Activated naive CD8-positive, alpha-beta T cell (primary cell): ENCODE measurements around the gene ZDHHC8.

Experiments
- H3K27ac Mint-ChIP-seq: one replicate; pipeline ENCODE4 v1.8.0; 2021; ENCODE audit warnings: mixed read lengths
- H3K27me3 Mint-ChIP-seq: one replicate; pipeline ENCODE4 v1.8.0; 2021; ENCODE audit warnings: mixed read lengths
- H3K36me3 Mint-ChIP-seq: one replicate; pipeline ENCODE4 v1.8.0; 2021; ENCODE audit warnings: mixed read lengths
- H3K4me1 Mint-ChIP-seq: one replicate; pipeline ENCODE4 v1.8.0; 2021; ENCODE audit warnings: low read depth, mixed read lengths
- H3K4me3 Mint-ChIP-seq: one replicate; pipeline ENCODE4 v1.8.0; 2021; ENCODE audit warnings: mild to moderate bottlenecking, mixed read lengths
- H3K9me3 Mint-ChIP-seq: one replicate; pipeline ENCODE4 v1.8.0; 2021; ENCODE audit warnings: low read depth, mixed read lengths

The ZDHHC8 gene

DNA sequence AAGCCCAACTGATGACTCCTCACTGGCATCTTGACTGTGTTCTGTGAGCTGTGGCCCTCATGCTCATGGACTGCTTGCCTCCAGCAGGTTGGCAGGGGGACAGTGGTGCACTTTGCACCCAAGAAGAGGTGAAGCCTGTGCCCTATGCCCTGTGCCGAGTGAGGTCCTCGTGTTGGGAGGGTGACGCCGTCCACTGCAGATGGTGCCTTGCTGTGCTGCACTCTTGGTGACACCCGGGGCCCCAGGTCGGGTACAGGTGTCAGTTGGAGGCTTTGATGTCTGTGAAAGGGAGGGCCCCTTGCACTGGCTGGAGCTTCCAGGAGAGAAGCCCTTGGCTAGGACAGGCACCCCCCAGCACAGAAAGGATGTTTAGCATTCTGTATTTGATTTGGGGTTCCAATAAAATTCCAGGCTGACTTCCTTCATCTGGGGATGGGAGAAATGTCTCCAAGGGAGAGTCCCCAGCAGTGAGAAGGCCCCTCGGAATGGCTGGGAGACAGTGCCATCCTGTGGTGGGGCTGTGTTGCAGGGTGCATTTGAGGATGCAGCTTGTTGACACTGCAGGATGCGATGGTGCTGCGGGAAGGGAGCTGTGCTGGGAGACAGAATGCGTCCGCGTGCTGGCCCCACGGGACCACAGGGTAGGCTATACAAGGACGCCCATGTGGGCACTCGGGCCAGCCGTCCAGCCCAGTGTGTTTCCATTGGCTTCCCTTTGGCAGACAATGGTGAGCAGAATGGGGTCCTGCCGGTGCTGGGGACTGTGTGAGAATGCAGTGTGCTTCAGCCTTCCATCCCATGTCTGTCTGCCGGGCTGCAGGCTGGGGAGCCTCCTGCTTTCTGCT is 2.5 kb upstream of the ZDHHC8 start:
- no peaks in the 10 kb centered on the region for H3K27me3 Mint-ChIP-seq
- H3K9me3 Mint-ChIP-seq: no peaks in the 10 kb centered on the region
- no peaks in the 10 kb centered on the region for H3K36me3 Mint-ChIP-seq
- peak overlapping the region; percentile 64 for H3K27ac Mint-ChIP-seq
- peak overlapping the region; percentile 59 for H3K4me3 Mint-ChIP-seq
- H3K4me1 Mint-ChIP-seq: peaks cover 17% of the 10 kb centered on the region

DNA sequence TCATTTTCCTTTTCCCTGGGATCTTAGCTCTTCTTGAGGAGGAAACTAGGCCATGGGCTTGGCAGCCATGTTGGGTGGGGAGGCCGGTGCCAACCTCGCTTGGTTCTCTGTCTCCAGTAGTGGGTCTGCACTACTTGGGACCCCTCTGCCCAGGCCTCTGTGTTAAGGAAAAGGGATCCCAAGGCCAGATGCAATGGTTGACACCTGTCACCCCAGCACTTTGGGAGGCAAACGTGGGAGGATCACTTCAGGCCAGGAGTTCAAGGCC is 1.9 kb upstream of the ZDHHC8 start:
- Mint-ChIP-seq H3K36me3 (no peaks in the 10 kb centered on the region), H3K9me3 (no peaks in the 10 kb centered on the region), H3K4me3 (no peak overlapping the region), H3K27ac (no peak overlapping the region), H3K27me3 (no peaks in the 10 kb centered on the region), H3K4me1 (peaks cover 17% of the 10 kb centered on the region)

DNA sequence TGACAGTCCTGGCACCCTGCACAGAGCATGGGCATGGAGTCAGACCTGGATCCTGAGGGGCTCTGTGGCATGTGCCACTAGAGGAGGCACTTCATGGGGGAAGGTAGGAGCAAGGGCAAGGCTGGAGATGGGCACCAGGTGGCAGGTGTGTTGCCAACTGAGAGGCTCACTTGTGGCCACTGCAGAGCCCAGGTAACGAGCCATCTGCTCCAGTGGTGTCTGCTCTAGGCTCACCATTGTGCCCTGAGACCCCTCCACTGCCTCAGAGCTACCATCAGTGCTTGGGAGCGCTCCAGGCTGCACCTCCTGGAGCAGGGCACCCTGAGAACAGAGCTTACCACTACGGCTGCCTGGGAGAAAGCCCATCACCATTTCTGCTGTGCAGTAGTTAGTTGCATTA is 1.3 kb upstream of the ZDHHC8 start:
- peak overlapping the region; percentile 51 for H3K4me3 Mint-ChIP-seq
- no peak overlapping the region for H3K27ac Mint-ChIP-seq
- no peaks in the 10 kb centered on the region for H3K27me3 Mint-ChIP-seq
- H3K36me3 Mint-ChIP-seq: no peaks in the 10 kb centered on the region
- no peaks in the 10 kb centered on the region for H3K9me3 Mint-ChIP-seq
- peaks cover 17% of the 10 kb centered on the region for H3K4me1 Mint-ChIP-seq

DNA sequence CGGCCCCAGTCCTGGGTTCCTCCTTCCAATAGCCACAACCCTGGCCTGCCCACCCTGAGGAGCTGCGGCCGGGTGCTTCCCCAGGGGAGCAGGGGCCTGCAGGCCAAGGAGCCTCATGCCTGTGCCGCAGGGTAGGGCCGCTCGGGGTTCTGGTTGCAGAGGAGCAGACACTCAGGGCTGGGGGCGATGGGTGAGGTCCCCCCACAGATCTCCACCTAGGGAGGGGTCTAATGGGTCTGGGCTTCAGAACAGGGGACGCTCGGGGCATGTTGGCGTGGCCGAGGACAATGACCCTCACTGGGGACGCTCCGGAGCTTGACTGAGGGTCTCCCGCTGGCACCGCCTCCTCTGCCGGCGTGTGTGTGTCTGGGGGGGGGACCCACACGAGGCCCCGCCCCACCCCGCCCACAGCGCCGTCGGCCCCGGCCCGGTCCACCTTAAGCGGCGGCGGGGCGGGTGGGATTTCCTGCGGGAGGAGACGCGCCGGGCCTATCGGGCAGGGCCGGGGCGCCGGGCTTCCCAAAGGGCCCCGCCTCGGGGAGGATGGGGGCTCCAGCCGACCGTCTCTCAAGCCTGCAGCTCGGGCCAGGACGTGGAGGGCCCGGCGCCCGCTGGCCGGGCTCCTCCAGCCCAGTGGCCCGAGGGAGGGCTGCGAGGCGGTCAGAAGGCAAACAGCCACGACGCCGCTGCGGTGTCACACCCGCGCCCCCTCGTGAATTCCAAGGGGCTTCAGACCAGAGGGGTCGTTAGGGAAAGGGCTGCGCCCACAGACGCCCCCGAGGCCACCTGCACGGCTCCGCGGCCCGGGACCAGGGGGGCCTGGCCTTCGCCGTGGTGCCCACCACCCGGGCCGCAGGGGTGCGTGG is 640 bp upstream of the ZDHHC8 start:
- Mint-ChIP-seq H3K27me3 (no peaks in the 10 kb centered on the region), H3K4me3 (peak overlapping the region; percentile 51), H3K27ac (no peak overlapping the region), H3K9me3 (no peaks in the 10 kb centered on the region), H3K4me1 (peaks cover 17% of the 10 kb centered on the region), H3K36me3 (no peaks in the 10 kb centered on the region)

DNA sequence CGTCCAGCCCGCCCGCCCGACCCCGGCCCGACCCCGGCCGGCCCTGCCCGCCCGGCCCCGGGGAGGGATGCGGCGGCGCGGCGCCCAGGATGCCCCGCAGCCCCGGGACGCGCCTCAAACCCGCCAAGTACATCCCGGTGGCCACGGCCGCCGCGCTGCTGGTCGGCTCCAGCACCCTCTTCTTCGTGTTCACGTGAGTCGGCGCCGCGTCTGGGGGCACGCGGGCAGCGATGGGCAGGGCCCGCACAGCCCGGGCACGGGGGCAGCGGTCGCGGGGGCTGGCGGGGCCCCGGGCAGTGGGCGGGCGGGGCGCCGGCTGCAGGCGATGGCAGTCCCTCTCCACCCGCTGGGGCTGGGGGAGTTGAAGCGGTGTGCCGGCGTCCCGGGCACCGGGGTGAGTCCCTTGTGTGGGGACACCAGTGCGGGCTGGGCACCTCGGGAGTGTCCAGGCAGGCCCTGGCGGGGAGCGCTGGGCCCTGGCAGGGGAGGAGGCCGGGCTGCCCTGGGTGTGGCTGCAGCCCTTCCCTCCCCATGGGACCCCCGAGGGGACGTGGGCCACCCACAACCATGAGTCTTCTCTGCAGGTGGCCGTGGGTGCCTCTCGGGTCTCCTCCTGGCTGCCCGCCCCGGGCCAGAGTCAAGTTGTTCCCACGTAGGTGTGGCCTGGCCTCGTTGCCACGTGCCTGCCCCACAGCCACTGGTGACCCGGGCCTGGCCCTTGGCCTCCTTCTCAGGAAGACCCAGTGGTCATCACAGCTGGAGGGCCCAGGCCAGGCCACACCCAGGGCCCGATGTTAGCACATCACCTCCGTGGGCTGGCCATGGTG is 468 bp downstream of the ZDHHC8 start:
- no peak overlapping the region for H3K27ac Mint-ChIP-seq
- peaks cover 23% of the 10 kb centered on the region for H3K4me1 Mint-ChIP-seq

DNA sequence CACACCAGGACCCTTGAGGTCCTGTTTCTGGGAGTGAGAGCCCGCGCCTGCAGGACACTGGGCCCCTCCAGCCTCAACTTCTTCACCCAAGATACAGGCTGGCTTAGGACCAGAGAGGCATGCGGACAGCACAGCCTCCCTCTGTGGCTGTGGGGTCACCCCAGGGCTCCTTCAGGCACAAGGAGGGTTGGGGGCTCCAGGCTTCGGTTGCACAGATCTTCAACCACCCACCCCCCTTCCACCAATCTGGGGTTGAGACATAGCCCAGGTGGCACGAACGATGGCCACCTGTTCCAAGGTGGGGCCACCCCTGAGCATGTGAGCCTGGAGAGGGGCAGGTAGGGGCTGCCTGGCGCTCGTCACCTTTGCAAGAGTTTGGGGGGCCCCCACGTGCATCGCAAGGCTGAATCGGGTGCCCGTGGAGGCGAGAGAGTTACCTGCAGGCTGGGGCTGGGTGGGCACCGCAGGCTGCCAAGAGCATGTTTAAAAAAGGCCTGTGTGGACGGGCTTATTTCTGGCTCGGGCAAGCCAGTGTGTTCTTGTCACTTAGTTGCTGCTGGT is 1.2 kb downstream of the ZDHHC8 start:
- Mint-ChIP-seq H3K36me3 (no peaks in the 10 kb centered on the region), H3K27me3 (no peaks in the 10 kb centered on the region), H3K4me1 (peaks cover 28% of the 10 kb centered on the region), H3K4me3 (peak overlapping the region; percentile 81), H3K9me3 (no peaks in the 10 kb centered on the region), H3K27ac (no peak overlapping the region)

More for the DNA sequence above, 468 bp downstream of the ZDHHC8 start:
- no peaks in the 10 kb centered on the region for H3K36me3 Mint-ChIP-seq
- H3K27me3 Mint-ChIP-seq: no peaks in the 10 kb centered on the region
- H3K4me3 Mint-ChIP-seq: peak overlapping the region; percentile 81
- H3K9me3 Mint-ChIP-seq: no peaks in the 10 kb centered on the region

DNA sequence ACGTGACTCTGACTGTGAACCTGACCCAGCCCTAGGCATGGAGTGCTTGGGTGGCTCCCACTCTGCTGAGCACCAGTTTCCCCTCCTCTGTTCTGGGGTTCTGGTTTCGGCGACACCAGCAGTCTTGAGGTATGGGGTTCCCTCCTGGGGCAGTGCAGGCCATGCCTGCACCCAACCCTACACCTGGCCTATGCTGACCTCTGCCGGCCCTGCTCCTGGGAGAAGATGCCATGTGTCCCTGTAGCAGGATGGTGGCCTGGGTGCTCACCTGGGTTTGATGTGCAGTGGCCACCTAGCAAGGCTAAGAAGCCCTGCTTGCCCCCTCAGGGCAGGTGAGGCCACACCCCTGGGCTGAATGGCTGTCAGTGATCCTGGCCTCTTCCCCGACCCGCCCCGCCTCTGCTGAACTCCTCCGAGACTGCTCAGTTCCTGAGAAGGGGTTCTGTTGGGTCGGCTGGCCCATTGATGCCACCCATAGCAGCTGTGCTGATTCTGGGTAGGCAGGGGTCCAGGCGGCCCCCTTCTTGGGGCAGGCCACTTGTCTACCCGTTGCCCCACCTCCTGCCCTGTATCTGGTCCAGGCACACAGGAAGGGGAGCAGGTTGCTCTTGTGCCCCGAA is 2.4 kb downstream of the ZDHHC8 start:
- Mint-ChIP-seq H3K27me3 (no peaks in the 10 kb centered on the region), H3K27ac (no peak overlapping the region), H3K36me3 (no peaks in the 10 kb centered on the region), H3K4me1 (peaks cover 27% of the 10 kb centered on the region), H3K9me3 (no peaks in the 10 kb centered on the region), H3K4me3 (peak overlapping the region; percentile 76)

DNA sequence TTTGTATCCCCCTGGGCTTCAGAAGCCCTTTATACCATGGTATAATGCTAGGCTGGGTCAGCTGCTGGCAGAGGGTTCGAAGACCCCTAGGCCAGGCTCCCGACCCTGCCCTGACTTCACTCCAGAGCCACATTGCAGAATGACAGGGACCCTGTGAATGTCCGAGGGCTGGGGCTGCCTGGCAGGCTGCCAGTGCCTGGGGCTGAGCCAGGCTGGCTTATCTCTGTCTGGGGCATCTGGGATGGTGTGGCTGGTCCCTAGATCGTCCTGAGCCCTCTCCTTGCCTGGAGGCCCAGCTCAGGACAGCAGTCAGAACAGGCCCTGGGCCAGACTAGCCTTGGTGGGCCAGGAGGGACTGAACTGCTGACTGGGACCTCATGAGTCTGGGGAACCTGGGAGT is 3.7 kb downstream of the ZDHHC8 start:
- Mint-ChIP-seq H3K4me1 (peaks cover 20% of the 10 kb centered on the region), H3K36me3 (no peaks in the 10 kb centered on the region), H3K27me3 (no peaks in the 10 kb centered on the region), H3K9me3 (no peaks in the 10 kb centered on the region), H3K4me3 (peak overlapping the region; percentile 35), H3K27ac (no peak overlapping the region)

DNA sequence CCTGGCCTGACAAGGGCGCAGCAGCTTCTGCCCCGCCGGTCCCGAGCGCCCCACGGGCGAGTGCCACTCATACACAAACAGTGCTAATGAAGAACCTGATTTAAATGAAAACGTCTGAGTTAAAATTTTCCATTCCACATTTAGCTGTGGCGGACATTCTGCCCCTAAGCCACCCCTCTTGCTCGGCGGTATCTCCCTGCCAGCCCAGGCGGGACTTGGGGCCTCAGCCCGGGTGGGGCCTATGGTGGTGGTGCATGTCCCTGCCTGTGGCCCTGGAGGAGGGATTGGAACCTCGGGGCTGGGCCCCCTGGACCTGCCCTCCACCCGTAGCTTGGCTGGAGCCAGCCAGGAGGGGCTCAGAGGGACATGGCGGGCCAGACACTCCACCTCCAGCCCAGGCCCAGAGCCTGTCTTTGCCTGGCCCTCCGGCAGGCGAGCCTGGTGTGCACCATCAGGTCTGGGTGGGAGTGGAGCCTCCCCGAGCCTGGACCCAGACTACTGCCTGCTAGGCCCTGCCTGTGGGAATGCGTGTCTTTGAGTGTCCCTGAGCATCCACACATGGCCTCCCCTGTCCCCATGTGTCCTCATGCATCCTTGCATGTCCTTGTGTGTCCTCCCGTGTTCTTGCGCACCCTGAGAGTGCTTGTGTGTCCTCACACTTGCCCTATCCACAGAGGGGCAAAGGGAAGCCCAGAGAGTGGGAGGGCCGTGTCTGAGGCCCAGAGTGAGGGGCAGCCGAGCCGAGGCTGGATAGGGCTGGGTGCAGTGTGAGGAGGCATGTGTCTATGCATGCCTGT is 4.4 kb downstream of the ZDHHC8 start:
- Mint-ChIP-seq H3K36me3 (no peaks in the 10 kb centered on the region), H3K4me3 (no peak overlapping the region), H3K27ac (no peak overlapping the region), H3K4me1 (peaks cover 20% of the 10 kb centered on the region), H3K9me3 (no peaks in the 10 kb centered on the region), H3K27me3 (no peaks in the 10 kb centered on the region)

DNA sequence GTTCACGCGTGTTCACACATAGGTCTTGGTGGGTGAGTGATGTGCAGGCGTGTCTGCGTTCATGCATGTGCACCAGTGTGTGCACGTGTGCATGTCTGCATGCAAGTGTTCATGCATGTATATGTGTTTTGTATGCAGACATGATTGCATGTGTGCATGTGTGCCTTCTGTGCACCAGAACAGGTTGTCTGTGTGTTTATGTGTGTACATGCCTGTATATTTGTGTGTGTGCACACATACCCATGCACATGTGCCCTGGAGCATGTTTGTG is 4.9 kb downstream of the ZDHHC8 start:
- Mint-ChIP-seq H3K27me3 (no peaks in the 10 kb centered on the region), H3K9me3 (no peaks in the 10 kb centered on the region), H3K4me1 (peaks cover 20% of the 10 kb centered on the region), H3K27ac (no peak overlapping the region), H3K36me3 (no peaks in the 10 kb centered on the region), H3K4me3 (no peak overlapping the region)

DNA sequence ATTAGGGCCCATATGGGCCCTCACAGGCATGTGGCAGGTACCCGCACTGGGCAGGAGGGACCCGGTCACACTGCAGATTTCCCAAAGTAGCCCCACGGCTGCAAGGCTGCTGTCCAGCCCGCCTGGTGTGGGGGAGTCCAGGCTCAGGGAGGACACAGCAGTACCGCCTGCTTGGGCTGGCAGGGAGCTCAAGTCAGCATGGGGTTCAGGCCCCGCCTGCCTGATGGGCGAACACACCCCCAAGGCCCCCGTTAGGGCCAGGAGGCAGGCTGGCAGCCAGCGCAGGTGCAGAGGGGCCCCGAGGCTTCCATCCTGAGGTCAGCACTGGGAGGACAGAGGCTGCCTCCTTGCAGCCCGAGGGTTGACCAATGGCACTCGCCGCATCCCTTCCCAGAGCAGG is 5.5 kb downstream of the ZDHHC8 start:
- Mint-ChIP-seq H3K36me3 (no peaks in the 10 kb centered on the region), H3K9me3 (no peaks in the 10 kb centered on the region), H3K27ac (no peak overlapping the region), H3K4me1 (peaks cover 20% of the 10 kb centered on the region), H3K4me3 (no peak overlapping the region), H3K27me3 (no peaks in the 10 kb centered on the region)

DNA sequence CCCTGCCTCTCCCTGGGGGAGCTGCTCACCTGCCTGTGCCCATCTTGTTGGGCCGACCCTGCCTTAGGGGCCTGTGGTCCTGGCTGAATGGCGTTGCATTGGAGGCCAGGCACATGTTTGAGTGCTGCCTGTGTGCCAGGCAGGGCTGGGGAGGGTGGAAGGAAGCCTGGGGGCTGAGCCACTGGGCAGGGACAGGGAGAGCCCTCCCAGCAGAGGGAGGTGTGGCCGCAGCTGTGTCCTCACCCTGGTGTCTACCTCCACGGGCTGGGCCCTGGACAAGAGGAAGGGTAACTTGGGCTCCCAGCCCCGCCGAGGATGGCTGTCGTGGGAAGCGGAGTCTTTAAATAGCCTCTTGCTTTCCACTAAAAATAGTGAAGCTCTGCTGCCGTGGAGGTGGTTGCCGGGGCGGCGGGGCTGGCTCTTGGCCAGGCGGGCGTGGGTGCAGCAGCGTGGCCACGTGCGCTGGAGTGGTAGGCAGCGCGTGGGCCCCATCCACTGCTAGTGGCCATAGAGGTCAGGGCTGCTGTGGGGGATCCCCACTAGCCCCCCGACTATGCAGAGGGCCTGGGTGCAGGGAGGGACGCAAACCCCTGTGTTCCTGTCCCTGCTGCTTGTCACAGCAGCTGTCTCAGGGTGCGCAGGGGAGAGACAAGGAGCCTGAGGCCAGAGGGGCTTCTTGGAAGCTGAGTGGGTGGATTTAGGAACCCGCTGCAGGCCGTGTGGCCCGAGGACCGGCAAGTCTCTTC is 6.2 kb downstream of the ZDHHC8 start:
- H3K27ac Mint-ChIP-seq: peak overlapping the region; percentile 34
- H3K9me3 Mint-ChIP-seq: no peaks in the 10 kb centered on the region
- peaks cover 20% of the 10 kb centered on the region for H3K4me1 Mint-ChIP-seq
- no peaks in the 10 kb centered on the region for H3K27me3 Mint-ChIP-seq
- no peak overlapping the region for H3K4me3 Mint-ChIP-seq
- H3K36me3 Mint-ChIP-seq: no peaks in the 10 kb centered on the region

DNA sequence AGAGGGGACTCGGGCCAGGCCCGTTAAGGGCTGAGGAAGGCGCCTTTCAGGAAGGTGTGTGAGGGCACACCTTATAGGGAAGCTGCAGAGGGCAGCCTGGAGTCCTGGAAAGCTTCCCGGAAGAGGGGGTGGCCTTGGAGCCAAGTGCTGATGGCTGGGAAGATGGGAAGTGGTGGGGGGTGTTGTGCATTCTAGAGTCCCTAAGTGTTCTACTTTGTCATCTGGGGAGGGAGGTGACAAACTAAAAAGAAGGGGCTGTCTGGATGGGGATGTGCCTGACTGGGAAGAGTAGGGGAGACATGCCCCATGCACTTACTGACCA is 6.8 kb downstream of the ZDHHC8 start:
- no peaks in the 10 kb centered on the region for H3K36me3 Mint-ChIP-seq
- H3K27ac Mint-ChIP-seq: no peak overlapping the region
- no peaks in the 10 kb centered on the region for H3K9me3 Mint-ChIP-seq
- H3K4me3 Mint-ChIP-seq: no peak overlapping the region
- peaks cover 17% of the 10 kb centered on the region for H3K4me1 Mint-ChIP-seq
- H3K27me3 Mint-ChIP-seq: no peaks in the 10 kb centered on the region
